Calu3 (cell line): ENCODE data around the gene OVAAL. TPM values are rescaled to one million over a fixed set of nuclear protein-coding genes. Genes with fewer than 3 reads are reported as not detected.

ENCODE experiments used
- BruUV-seq: library from RNA; stranded (reverse); fragments of 400-500 nt; replicated peaks from 2 replicates; lab custom pipeline; 2021; lab: Mats Ljungman, UMichigan
- CTCF ChIA-PET: fragments of 300-600 bp; sonication (Branson Sonifier 250); formaldehyde crosslinking; loops from one replicate; lab custom pipeline; 2022; ENCODE audit warnings: antibody characterized with exemption; lab: Charles Lee
- DNase-seq: peaks from one replicate; pipeline ENCODE4 v3.0.0; 2022
- H3K27ac Mint-ChIP-seq: one replicate; pipeline ENCODE4 v1.8.0; 2022; ENCODE audit warnings: mixed read lengths; ENCODE audit not compliant: unreplicated experiment
- H3K27me3 Mint-ChIP-seq: one replicate; pipeline ENCODE4 v1.8.0; 2022; ENCODE audit warnings: mixed read lengths; ENCODE audit not compliant: unreplicated experiment
- H3K36me3 Mint-ChIP-seq: one replicate; pipeline ENCODE4 v1.8.0; 2022; ENCODE audit warnings: mild to moderate bottlenecking, moderate library complexity, mixed read lengths; ENCODE audit not compliant: insufficient read depth, unreplicated experiment
- H3K4me1 Mint-ChIP-seq: one replicate; pipeline ENCODE4 v1.8.0; 2022; ENCODE audit warnings: mild to moderate bottlenecking, low read depth, mixed read lengths; ENCODE audit not compliant: unreplicated experiment
- H3K4me3 Mint-ChIP-seq: one replicate; pipeline ENCODE4 v1.8.0; 2022; ENCODE audit warnings: mild to moderate bottlenecking, low read depth, moderate library complexity, mixed read lengths; ENCODE audit not compliant: unreplicated experiment
- H3K9me3 Mint-ChIP-seq: one replicate; pipeline ENCODE4 v1.8.0; 2022; ENCODE audit warnings: low read depth, mixed read lengths; ENCODE audit not compliant: unreplicated experiment
- intact Hi-C: fragments of 100-400 bp; cut with micrococcal nuclease; formaldehyde crosslinking; loops from one replicate; pipeline ENCODE4 v1.10.0; 2022; ENCODE audit not compliant: unreplicated experiment
- total RNA-seq: library from RNA; stranded (reverse); gene quantifications from 2 replicates; pipeline ENCODE4 v1.2.3, GENCODE V29; 2022
- TF ChIP-seq, protein P1 (sequence below): fragments of 200-600 bp; IDR thresholded peaks from one replicate; pipeline ENCODE4 v1.8.0; 2022; ENCODE audit warnings: antibody characterized with exemption; ENCODE audit not compliant: unreplicated experiment

The OVAAL gene
- total RNA-seq, 1 experiment from 2014 or later, result not detected

DNA sequence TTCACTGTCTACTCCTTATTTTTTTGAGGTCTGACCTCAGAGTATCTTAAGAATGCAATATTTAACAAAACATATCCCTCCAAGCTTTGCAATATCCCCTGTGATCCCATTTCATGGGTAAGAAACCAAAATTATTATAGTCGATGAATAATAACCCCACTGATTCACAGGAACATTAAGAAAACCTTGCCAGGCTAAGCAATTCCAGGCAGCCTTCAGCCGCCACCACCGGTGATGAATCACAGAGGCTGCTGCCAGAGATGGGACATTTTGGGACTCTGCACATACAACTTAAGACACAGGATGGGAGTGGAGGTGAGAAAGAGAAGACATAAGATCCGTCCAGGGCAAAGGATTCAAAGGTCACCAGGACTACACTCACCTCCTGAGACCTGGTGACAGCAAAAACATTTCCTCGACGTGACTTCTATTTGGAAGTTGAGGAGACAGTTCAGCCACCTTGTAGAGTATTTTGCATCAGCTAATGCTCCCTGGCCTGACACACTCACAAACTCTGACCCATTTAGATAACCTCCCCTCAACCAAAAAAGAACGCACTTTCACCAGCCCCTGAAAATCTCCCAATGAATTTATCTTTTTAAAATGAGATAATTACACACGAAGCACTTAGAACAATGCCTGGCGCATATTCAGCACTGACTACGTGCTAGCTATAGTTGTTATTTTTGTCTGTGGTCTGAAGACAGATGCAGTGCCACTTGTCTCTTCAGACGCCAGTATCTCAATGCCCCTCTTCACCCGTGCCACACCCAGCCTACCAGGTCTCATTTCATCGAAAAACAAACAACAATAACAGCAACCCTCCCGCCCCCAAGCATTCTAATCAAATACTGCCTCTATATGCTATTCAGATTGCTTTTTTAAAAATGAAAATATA is 17.8 kb upstream of the OVAAL start:
- no TSS peak for BruUV-seq
- TF ChIP-seq, protein P1, sequence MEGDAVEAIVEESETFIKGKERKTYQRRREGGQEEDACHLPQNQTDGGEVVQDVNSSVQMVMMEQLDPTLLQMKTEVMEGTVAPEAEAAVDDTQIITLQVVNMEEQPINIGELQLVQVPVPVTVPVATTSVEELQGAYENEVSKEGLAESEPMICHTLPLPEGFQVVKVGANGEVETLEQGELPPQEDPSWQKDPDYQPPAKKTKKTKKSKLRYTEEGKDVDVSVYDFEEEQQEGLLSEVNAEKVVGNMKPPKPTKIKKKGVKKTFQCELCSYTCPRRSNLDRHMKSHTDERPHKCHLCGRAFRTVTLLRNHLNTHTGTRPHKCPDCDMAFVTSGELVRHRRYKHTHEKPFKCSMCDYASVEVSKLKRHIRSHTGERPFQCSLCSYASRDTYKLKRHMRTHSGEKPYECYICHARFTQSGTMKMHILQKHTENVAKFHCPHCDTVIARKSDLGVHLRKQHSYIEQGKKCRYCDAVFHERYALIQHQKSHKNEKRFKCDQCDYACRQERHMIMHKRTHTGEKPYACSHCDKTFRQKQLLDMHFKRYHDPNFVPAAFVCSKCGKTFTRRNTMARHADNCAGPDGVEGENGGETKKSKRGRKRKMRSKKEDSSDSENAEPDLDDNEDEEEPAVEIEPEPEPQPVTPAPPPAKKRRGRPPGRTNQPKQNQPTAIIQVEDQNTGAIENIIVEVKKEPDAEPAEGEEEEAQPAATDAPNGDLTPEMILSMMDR, result no peak
- no peaks in the 10 kb centered on the region for H3K36me3 Mint-ChIP-seq
- CTCF ChIA-PET, result no interaction called here
- intact Hi-C loops, result no loop called here
- no peaks in the 10 kb centered on the region for H3K27me3 Mint-ChIP-seq
- no peak overlapping the region for H3K27ac Mint-ChIP-seq
- no peaks in the 10 kb centered on the region for H3K9me3 Mint-ChIP-seq
- no peaks in the 10 kb centered on the region for H3K4me1 Mint-ChIP-seq
- H3K4me3 Mint-ChIP-seq, result no peak overlapping the region
- no peak for DNase-seq

DNA sequence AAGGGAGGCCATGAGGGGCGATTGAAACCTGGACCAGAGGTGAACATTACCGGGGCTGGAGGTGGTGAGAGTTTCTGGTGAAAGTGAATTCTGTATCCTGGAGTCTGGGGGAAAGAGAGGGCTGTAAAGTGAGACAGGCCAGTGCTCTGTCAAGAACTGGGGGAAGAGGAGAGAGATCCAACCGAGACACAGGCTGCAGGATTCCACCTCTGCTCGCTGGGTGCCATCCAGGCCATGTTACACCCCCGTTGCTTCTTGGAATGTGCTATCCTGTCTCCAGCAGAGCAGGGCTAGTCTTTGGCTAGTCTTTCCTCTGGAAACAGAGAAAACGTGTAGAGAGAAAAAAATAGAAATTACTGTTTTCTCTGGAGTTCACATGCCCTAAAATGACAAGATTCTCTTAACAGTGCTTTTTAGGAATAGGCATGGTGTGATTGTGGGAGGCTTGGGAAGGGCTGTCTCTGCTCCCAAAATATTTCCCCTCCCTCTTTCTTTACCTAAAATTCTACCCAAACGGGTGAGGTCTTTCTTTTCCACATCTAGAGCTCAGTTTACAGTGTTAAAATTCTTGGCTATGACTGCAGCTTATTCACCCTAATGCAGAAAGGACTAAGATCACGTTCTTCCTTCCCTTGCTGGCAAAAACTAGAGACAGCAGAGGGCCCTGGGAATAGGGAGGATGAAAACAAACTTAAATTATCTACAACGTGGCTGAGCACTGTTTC is 16.5 kb upstream of the OVAAL start:
- TF ChIP-seq, protein P1, result no peak
- Mint-ChIP-seq H3K27ac (no peak overlapping the region), H3K4me3 (no peak overlapping the region), H3K9me3 (no peaks in the 10 kb centered on the region), H3K36me3 (no peaks in the 10 kb centered on the region), H3K4me1 (no peaks in the 10 kb centered on the region), H3K27me3 (no peaks in the 10 kb centered on the region)
- no peak for DNase-seq
- intact Hi-C loops, result no loop called here
- CTCF ChIA-PET, result no interaction called here
- BruUV-seq, result no TSS peak

DNA sequence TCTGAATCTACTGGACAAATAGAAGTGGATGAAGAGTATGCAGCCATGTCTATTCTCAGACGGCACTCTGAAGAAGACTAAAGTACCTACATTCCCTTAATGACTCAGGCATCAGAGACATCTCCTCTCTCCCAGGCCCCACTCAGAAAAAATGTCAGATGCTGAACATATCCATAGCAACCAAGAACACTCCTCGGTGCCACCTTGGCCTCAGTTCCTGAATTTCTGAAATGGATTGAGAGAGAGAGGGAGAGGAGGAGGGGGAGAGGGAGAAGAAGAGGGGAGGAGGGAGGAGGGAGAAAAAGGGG is 16.0 kb upstream of the OVAAL start:
- intact Hi-C loops, result no loop called here
- no TSS peak for BruUV-seq
- no peak overlapping the region for H3K27ac Mint-ChIP-seq
- no peak overlapping the region for H3K4me3 Mint-ChIP-seq
- no peaks in the 10 kb centered on the region for H3K27me3 Mint-ChIP-seq
- no peaks in the 10 kb centered on the region for H3K9me3 Mint-ChIP-seq
- H3K4me1 Mint-ChIP-seq, result no peaks in the 10 kb centered on the region
- TF ChIP-seq, protein P1, result no peak
- DNase-seq, result no peak
- H3K36me3 Mint-ChIP-seq, result no peaks in the 10 kb centered on the region
- CTCF ChIA-PET, result no interaction called here

DNA sequence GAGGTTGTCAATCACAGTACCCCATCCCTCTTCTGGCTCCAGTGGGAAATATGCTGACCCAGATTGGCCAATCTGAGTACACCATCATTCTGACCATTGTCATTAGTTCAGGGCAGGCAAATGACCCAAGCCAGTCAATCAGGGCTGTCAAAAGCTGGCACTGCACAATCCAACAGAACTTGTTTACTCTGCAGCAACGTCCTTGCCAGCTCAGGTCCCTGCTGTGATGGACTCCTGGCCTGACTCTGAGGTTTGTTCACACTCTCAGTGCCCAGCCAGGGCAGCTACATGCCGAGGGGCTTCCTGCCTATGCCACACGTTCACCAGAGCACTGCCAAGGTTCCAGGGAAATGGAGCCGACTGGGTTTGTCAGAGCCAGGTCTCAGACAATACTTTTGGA is 14.7 kb upstream of the OVAAL start:
- Mint-ChIP-seq H3K4me3 (no peak overlapping the region), H3K27ac (no peak overlapping the region), H3K9me3 (no peaks in the 10 kb centered on the region), H3K4me1 (no peaks in the 10 kb centered on the region), H3K36me3 (no peaks in the 10 kb centered on the region), H3K27me3 (no peaks in the 10 kb centered on the region)
- BruUV-seq, result no TSS peak
- CTCF ChIA-PET, result no interaction called here
- TF ChIP-seq, protein P1, result no peak
- intact Hi-C loops, result no loop called here
- DNase-seq, result no peak
